Subcutaneous adipose tissue (tissue), 4 donors: ENCODE results near the gene ELMO1. TPM values are rescaled to one million over a fixed set of nuclear protein-coding genes. Genes with fewer than 3 reads are reported as not detected.

Experiments used
- CTCF ChIP-seq: fragments of 450-650 bp; IDR thresholded peaks from one replicate; pipeline ENCODE4 v1.5.1; 2016; ENCODE audit warnings: low read depth, mild to moderate bottlenecking, control low read depth, antibody characterized with exemption, moderate library complexity
- total RNA-seq, 4 donors: library from RNA; depleted of rRNA; stranded (reverse); fragments of >200 nt; gene quantifications; one replicate each; pipeline ENCODE4 v1.1.0, GENCODE V29; 2016

The ELMO1 gene
- total RNA-seq, 4 donors from 2014 or later, result 97.1 to 129 (median 126) TPM

- no peak for TF ChIP-seq CTCF
These were observed 593.3 kb downstream of the ELMO1 start for GRCh38 chr7:36855330-36855729.

- TF ChIP-seq CTCF, result no peak
These were observed 594.0 kb downstream of the ELMO1 start for GRCh38 chr7:36854652-36855051.

- no peak for TF ChIP-seq CTCF
These were observed 595.7 kb downstream of the ELMO1 start for GRCh38 chr7:36852931-36853330.

- no peak for TF ChIP-seq CTCF
These were observed 596.6 kb downstream of the ELMO1 start for GRCh38 chr7:36852017-36852416.

- no peak for TF ChIP-seq CTCF
These were observed 597.3 kb downstream of the ELMO1 start for GRCh38 chr7:36851382-36851781.

- no peak for TF ChIP-seq CTCF
These were observed 600.7 kb downstream of the ELMO1 start for GRCh38 chr7:36847946-36848345.

- TF ChIP-seq CTCF, result no peak
These were observed 604.3 kb downstream of the ELMO1 start for GRCh38 chr7:36844374-36844773.
